Activated CD8-positive, alpha-beta T cell treated with anti-CD3 and anti-CD28 coated beads, Interleukin-2, amount 10 ng/mL, durations not matched to agents 7 days and 5 days (primary cell): ENCODE data around the gene EXOSC5. TPM values are rescaled to one million over a fixed set of nuclear protein-coding genes. Genes with fewer than 3 reads are reported as not detected.

Experiments
- ATAC-seq: fragments of 150-1000 bp; cut with Tn5 transposase; one replicate; pipeline ENCODE4 v1.10.0; 2021; ENCODE audit warnings: moderate library complexity
- CTCF ChIA-PET: fragments of 350-600 bp; sonication (Branson Sonifier 250); formaldehyde crosslinking; loops from one replicate; lab custom pipeline; 2021; ENCODE audit warnings: antibody characterized with exemption; lab: Charles Lee
- POLR2A ChIA-PET: fragments of 350-600 bp; sonication (Branson Sonifier 250); formaldehyde crosslinking; loops from one replicate; lab custom pipeline; 2021; ENCODE audit warnings: antibody characterized with exemption; lab: Charles Lee
- DNase-seq: peaks from one replicate; pipeline ENCODE4 v3.0.0-alpha.2; 2020
- H3K27ac Mint-ChIP-seq: one replicate; pipeline ENCODE4 v1.8.0; 2021; ENCODE audit warnings: mild to moderate bottlenecking, mixed read lengths
- H3K27me3 Mint-ChIP-seq: one replicate; pipeline ENCODE4 v1.8.0; 2021; ENCODE audit warnings: low read depth, mixed read lengths
- H3K36me3 Mint-ChIP-seq: one replicate; pipeline ENCODE4 v1.8.0; 2021; ENCODE audit warnings: low read depth, mixed read lengths
- H3K4me1 Mint-ChIP-seq: one replicate; pipeline ENCODE4 v1.8.0; 2021; ENCODE audit warnings: low read depth, mixed read lengths
- H3K4me3 Mint-ChIP-seq: one replicate; pipeline ENCODE4 v1.8.0; 2021; ENCODE audit warnings: mild to moderate bottlenecking, mixed read lengths
- H3K9me3 Mint-ChIP-seq: one replicate; pipeline ENCODE4 v1.8.0; 2022; ENCODE audit warnings: mixed read lengths; ENCODE audit not compliant: insufficient read depth
- total RNA-seq, 2 experiments: library from RNA; stranded (reverse); gene quantifications; one replicate each; pipeline ENCODE4 v1.2.3, GENCODE V29; 2021

EXOSC5 gene
- total RNA-seq, 2 experiments from 2014 or later: 25.3 to 26.6 TPM

DNA sequence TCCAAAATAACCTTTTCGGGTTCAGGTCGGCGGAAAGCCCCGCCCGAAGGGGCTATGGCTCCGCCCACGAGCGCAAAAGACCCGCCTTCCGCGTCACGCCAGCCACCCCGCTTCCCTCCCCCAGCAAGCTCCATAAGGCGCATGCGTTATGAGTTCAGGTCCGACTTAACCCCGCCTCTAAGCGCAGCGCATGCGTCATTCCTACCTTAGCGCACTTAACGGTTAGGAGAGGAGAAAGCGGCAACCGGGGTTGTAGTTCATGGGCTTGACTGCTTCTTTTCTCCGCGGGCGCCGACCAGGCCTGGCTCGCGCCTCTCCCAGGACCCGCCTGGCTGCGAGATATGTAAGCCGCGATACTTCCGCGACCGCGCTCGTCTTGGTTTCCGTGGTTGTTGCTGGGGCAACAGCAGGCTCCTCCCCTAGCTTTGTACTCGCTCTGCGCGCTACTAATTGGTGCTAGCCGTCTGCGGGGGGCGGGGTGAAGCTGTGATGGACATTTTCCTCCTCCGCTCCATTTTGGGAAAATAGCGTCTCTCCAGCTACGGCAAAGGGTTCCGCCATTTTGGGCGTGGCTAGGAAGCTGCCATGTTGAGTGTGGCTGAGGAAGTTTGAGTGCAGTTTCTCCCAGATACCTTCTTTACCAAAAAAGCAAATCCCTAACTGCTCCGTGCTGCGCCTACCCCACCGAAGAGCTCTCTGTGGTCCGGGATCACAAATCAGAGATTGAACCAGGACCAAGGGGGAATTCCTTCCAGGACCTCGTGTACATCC is 33.2 kb downstream of the EXOSC5 start, which contains the start of gene B9D2:
Gene B9D2 (minus strand): TSS at position 397 of the 771 bp plus-strand sequence. CDS start 630 bp downstream, outside the sequence.
- DNase-seq (peak; percentile 99), ATAC-seq (peak; percentile 96)
- Mint-ChIP-seq H3K4me3 (peak within 1 kb of the TSS; percentile 93), H3K27me3 (no peaks in the 10 kb centered on the region), H3K9me3 (no peaks in the 10 kb centered on the region), H3K36me3 (peaks cover 11% of the 10 kb centered on the region), H3K4me1 (peaks cover 37% of the 10 kb centered on the region), H3K27ac (peak within 1 kb of the TSS; percentile 99)
- CTCF ChIA-PET: interaction anchor here (1.0 to 3.6 kb wide), 13 partner anchors 8 to 232 kb away, joined by 3 to 35 read pairs (median 5); partner anchors contain the start of genes CCDC97, DMAC2, HNRNPUL1 and TGFB1
- POLR2A ChIA-PET: interaction anchor here (0.9 to 3.7 kb wide), 7 partner anchors 8 to 101 kb away, joined by 3 to 27 read pairs (median 3); partner anchors contain the start of genes DMAC2 and HNRNPUL1

DNA sequence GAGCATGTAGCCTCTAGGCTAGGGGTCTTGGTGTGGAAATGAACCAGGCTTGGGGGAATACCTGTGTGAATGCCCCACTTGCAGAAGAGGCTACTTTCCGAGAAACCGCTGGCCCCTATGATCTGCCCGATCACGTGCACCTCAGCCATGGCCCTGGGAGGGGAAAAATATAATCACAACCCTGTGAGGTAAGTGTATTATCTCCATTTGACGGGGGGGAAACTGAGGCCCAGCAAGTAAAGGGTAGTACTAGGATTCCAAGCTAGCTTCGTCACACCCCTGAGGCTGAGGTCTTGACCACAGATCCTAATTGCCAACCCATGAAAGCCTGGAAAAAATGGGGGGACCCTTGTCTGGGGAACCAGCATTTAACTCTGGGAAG is 33.8 kb downstream of the EXOSC5 start:
- Mint-ChIP-seq H3K27ac (peak overlapping the region; percentile 99), H3K9me3 (no peaks in the 10 kb centered on the region), H3K27me3 (no peaks in the 10 kb centered on the region), H3K4me3 (peak overlapping the region; percentile 93), H3K4me1 (peaks cover 39% of the 10 kb centered on the region), H3K36me3 (peaks cover 11% of the 10 kb centered on the region)
- ChIA-PET POLR2A (interaction anchor here (1.3 to 3.7 kb wide), 3 partner anchors 8 to 38 kb away, joined by 3 to 27 read pairs (median 12); no protein-coding TSS in a partner anchor), CTCF (interaction anchor here (0.7 to 3.6 kb wide), 12 partner anchors 8 to 208 kb away, joined by 3 to 35 read pairs (median 6); partner anchors contain the start of genes CCDC97, DMAC2, HNRNPUL1 and TGFB1)
- DNase-seq (no peak), ATAC-seq (no peak)

DNA sequence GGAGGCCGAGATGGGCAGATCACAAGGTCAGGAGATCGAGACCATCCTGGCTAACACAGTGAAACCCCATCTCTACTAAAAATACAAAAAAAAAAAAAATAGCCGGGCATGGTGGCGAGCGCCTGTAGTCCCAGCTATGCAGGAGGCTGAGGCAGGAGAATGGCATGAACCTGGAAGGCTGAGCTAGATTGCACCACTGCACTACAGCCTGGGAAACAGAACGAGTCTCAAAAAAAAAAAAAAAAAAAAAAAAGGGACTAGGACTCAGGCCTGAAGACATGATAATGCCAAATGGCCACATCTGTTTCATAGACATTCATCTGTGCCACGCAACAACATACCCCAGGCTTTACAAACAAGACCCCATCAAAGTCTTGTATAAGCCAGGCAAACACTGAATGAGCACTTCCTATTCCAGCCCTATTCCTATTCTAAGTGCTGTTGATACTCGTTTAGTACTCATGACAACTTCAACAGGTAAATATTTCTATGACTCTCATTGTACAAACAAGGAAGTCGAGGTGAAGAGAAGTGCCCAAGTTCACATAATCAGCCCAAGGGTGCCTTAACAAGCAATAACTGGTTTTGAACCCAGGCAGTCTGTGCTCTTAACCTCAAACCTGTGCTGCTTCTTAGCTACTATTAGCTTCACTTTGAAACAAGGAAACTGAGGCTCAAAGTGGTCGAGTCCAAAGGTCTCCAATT is 34.9 kb downstream of the EXOSC5 start:
- H3K9me3 Mint-ChIP-seq: no peaks in the 10 kb centered on the region
- DNase-seq: no peak
- no peaks in the 10 kb centered on the region for H3K27me3 Mint-ChIP-seq
- ATAC-seq: no peak
- peaks cover 47% of the 10 kb centered on the region for H3K4me1 Mint-ChIP-seq
- ChIA-PET POLR2A (interaction anchor here (3.7 kb wide), 1 partner anchor 10 kb away, joined by 27 read pairs; no protein-coding TSS in a partner anchor), CTCF (interaction anchor here (2.9 kb wide), 1 partner anchor 10 kb away, joined by 31 read pairs; the partner anchor contains the start of gene TGFB1)
- H3K36me3 Mint-ChIP-seq: peaks cover 12% of the 10 kb centered on the region
- peak overlapping the region; percentile 93 for H3K4me3 Mint-ChIP-seq
- H3K27ac Mint-ChIP-seq: peak overlapping the region; percentile 99

DNA sequence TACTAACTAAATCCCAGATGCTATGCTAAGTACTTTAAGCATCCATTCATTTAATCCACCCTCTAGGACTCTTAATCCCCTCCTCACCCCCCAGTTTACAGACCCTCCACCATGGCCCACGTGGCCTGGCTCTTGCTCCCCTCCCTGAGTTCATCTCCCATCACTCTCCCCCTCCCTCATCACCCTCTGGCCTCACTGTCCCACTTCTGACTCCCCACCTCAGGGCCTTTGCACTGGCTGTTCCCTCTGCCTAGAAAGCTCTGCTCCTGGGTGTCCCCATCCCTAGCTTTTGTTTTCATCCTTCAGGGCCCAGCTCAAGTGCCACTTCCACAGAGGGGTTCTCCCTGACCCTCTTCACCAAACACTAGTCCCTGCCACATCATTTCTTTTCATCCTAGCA is 37.4 kb downstream of the EXOSC5 start:
- Mint-ChIP-seq H3K9me3 (no peaks in the 10 kb centered on the region), H3K4me3 (no peak overlapping the region), H3K27me3 (no peaks in the 10 kb centered on the region), H3K36me3 (peaks cover 27% of the 10 kb centered on the region), H3K27ac (peak overlapping the region; percentile 30), H3K4me1 (peaks cover 67% of the 10 kb centered on the region)
- DNase-seq: no peak
- no peak for ATAC-seq
- ChIA-PET CTCF (no interaction called here), POLR2A (no interaction called here)

DNA sequence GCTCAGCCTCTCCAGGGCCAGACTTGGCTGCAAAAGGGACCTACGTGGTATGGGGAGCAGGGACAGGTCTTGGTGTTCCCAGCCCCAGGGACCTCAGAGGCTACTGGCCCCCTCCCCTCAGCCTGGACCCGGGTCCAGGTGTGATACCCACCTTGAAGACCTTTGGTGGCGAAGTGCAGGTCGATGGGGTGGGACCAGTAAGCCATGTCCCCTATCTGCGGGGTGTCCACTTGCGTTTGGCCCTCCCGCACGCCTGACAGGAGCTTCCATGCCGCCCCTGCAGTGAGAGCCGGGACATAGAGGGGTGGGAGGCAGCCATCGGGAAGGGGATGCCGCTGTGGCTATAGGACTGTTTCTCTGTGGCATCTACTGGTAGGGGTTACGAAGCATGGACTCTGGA is 39.4 kb downstream of the EXOSC5 start:
- ATAC-seq: no peak

DNA sequence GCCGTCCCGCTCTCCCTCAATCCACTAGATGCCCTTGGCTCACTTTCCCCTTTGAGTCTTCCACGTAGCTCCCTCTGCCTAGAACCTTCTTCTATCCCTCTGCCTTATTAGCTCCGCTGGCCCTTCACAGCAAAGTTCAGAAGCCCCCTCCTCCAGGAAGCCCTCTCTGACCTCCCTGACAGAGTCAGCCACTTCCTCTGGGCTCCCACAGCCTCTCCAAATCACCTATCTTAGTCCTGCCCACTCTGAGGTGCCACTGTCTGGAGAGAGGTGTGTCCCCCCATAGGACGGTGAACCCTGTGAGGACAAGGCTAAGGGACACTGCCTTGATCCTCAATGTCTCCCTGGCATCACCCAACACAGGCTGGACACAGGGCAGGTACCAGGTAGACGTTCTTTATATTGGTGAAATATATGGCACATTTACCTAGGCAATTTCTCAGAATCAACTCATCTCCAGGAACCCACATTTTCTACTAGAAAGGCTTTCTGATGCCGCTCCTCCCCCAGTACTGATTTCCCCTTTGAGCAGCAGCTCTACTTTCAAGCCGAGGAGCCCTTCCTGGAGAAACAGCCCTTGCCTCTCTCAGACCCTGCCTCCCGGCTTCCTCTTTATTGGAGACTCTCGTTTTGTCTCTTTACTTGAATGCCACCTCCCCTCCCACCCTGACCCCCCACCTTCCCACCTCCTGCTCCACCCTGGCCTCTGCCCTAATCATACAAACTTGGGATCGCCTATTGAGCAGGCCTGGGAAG is 40.0 kb downstream of the EXOSC5 start:
- ATAC-seq: peak; percentile 6

More for the DNA sequence above, 39.4 kb downstream of the EXOSC5 start:
- Mint-ChIP-seq H3K36me3 (peaks cover 28% of the 10 kb centered on the region), H3K9me3 (no peaks in the 10 kb centered on the region), H3K4me3 (peak overlapping the region; percentile 64), H3K4me1 (peaks cover 64% of the 10 kb centered on the region), H3K27me3 (no peaks in the 10 kb centered on the region), H3K27ac (peak overlapping the region; percentile 95)
- CTCF ChIA-PET: interaction anchor here (1.2 kb wide), 1 partner anchor 552 kb away, joined by 3 read pairs; no protein-coding TSS in a partner anchor
- DNase-seq: no peak
- POLR2A ChIA-PET: interaction anchor here (1.0 kb wide), 2 partner anchors 39 to 208 kb away, joined by 3 to 4 read pairs; partner anchors contain the start of gene EXOSC5

DNA sequence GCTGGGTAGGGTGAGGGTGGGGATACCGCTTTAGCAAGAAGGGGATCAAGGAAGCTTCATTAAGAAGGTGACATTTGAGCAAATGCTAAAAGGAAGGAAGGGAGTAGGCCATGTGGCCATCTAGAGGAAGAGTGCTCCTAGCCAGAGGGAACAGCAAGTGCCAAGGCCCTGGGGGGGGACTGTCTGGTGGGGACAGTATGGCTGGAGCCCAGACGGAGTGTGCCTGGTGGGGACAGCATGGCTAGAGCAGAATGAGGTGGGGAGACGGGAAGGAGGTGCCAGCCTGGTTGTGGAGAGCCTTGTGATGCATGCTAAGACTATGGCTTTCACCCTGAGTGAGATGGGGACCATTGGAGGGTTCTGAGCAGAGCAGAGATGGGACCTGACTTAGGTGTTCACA is 41.4 kb downstream of the EXOSC5 start:
- H3K27ac Mint-ChIP-seq: peak overlapping the region; percentile 95
- POLR2A ChIA-PET: interaction anchor here (0.6 to 2.7 kb wide), 4 partner anchors 8 to 92 kb away, joined by 3 to 12 read pairs (median 7); partner anchors contain the start of genes B9D2 and HNRNPUL1
- CTCF ChIA-PET: interaction anchor here (0.9 to 2.6 kb wide), 9 partner anchors 9 to 75 kb away, joined by 3 to 35 read pairs (median 3); partner anchors contain the start of gene B9D2
- peaks cover 59% of the 10 kb centered on the region for H3K4me1 Mint-ChIP-seq
- H3K9me3 Mint-ChIP-seq: no peaks in the 10 kb centered on the region
- peak overlapping the region; percentile 64 for H3K4me3 Mint-ChIP-seq
- H3K36me3 Mint-ChIP-seq: peaks cover 37% of the 10 kb centered on the region
- H3K27me3 Mint-ChIP-seq: no peaks in the 10 kb centered on the region
- no peak for DNase-seq
- no peak for ATAC-seq

More for the DNA sequence above, 40.0 kb downstream of the EXOSC5 start:
- Mint-ChIP-seq H3K27ac (peak overlapping the region; percentile 95), H3K4me3 (peak overlapping the region; percentile 64), H3K27me3 (no peaks in the 10 kb centered on the region), H3K36me3 (peaks cover 27% of the 10 kb centered on the region), H3K4me1 (peaks cover 59% of the 10 kb centered on the region), H3K9me3 (no peaks in the 10 kb centered on the region)
- DNase-seq: peak; percentile 66
- ChIA-PET POLR2A (interaction anchor here (1.0 to 2.7 kb wide), 5 partner anchors 7 to 209 kb away, joined by 3 to 12 read pairs (median 4); partner anchors contain the start of genes B9D2 and EXOSC5), CTCF (interaction anchor here (0.8 to 1.4 kb wide), 4 partner anchors 48 to 551 kb away, joined by 3 to 6 read pairs (median 3); no protein-coding TSS in a partner anchor)

DNA sequence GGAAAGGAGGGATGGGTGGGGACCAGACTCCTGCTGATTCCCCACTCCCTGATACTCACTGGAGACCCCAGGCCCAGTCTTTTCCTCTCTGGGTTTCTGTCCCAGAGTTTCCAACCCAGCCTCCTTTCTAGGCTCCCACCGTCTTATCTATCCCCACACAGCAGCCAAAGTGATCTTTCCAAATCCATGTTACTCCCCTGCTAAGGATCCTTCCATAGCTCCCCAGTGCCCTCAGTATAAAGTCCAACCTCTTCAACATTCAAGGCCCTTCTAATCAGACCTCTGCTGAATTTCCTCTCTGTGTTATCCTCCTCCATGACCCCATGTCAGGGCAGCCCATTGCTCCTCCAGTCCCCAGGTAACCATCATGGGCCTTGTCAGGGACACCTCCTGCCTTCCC is 42.1 kb downstream of the EXOSC5 start:
- H3K9me3 Mint-ChIP-seq: no peaks in the 10 kb centered on the region
- CTCF ChIA-PET: interaction anchor here (1.1 to 2.6 kb wide), 6 partner anchors 10 to 76 kb away, joined by 3 to 35 read pairs (median 4); partner anchors contain the start of gene B9D2
- H3K4me3 Mint-ChIP-seq: peak overlapping the region; percentile 64
- H3K36me3 Mint-ChIP-seq: peaks cover 41% of the 10 kb centered on the region
- POLR2A ChIA-PET: interaction anchor here (1.0 to 2.7 kb wide), 2 partner anchors 9 to 91 kb away, joined by 4 to 12 read pairs; partner anchors contain the start of genes B9D2 and HNRNPUL1
- DNase-seq (no peak), ATAC-seq (no peak)
- H3K4me1 Mint-ChIP-seq: peaks cover 57% of the 10 kb centered on the region
- peak overlapping the region; percentile 95 for H3K27ac Mint-ChIP-seq
- no peaks in the 10 kb centered on the region for H3K27me3 Mint-ChIP-seq

DNA sequence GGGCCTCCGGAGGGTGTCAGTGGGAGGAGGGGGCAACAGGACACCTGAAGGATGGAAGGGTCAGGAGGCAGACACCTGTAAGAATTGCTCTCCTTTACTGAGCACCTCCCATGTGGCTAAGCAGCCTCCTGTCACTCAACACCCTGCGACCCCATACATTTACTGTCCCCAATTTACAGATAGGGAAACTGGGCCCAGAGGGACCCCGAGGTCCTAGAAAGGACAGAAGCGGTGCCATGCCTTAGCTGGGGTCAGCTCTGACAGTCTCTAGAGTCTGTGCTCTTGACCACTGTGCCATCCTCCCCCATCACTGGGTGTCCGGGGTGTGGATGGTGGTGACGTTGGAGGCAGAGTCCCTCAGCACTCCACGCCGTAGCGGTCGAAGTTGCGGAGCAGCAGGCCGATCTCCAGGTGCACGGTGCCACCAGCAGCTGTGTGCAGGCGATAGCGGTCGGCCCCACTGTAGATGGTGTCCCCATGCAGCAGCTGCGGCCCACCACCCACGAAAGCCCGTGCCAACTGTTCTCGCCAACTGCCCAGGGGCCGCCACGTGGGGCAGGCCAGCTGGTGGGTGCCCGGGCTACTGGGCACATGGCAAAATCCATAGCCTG is 42.7 kb downstream of the EXOSC5 start:
- ATAC-seq (no peak), DNase-seq (no peak)
- H3K27me3 Mint-ChIP-seq: no peaks in the 10 kb centered on the region
- peak overlapping the region; percentile 75 for H3K4me3 Mint-ChIP-seq
- CTCF ChIA-PET: interaction anchor here (1.7 to 2.6 kb wide), 2 partner anchors 10 to 48 kb away, joined by 6 to 35 read pairs; partner anchors contain the start of gene B9D2
- H3K9me3 Mint-ChIP-seq: no peaks in the 10 kb centered on the region
- peaks cover 59% of the 10 kb centered on the region for H3K4me1 Mint-ChIP-seq
- POLR2A ChIA-PET: interaction anchor here (2.7 kb wide), 1 partner anchor 10 kb away, joined by 12 read pairs; the partner anchor contains the start of gene B9D2
- H3K27ac Mint-ChIP-seq: peak overlapping the region; percentile 86
- peaks cover 44% of the 10 kb centered on the region for H3K36me3 Mint-ChIP-seq
